Activated CD8-positive, alpha-beta T cell treated with anti-CD3 and anti-CD28 coated beads, Interleukin-2, amount 10 ng/mL, durations not matched to agents 7 days and 5 days (primary cell): Measurements from ENCODE around the gene MBLAC1. TPM values are rescaled to one million over a fixed set of nuclear protein-coding genes. Genes with fewer than 3 reads are reported as not detected.

Experiments
- ATAC-seq: fragments of 150-1000 bp; cut with Tn5 transposase; one replicate; pipeline ENCODE4 v1.10.0; 2021; ENCODE audit warnings: moderate library complexity
- CTCF ChIA-PET: fragments of 350-600 bp; sonication (Branson Sonifier 250); formaldehyde crosslinking; loops from one replicate; lab custom pipeline; 2021; ENCODE audit warnings: antibody characterized with exemption; lab: Charles Lee
- POLR2A ChIA-PET: fragments of 350-600 bp; sonication (Branson Sonifier 250); formaldehyde crosslinking; loops from one replicate; lab custom pipeline; 2021; ENCODE audit warnings: antibody characterized with exemption; lab: Charles Lee
- DNase-seq: peaks from one replicate; pipeline ENCODE4 v3.0.0-alpha.2; 2020
- H3K27ac Mint-ChIP-seq: one replicate; pipeline ENCODE4 v1.8.0; 2021; ENCODE audit warnings: mild to moderate bottlenecking, mixed read lengths
- H3K27me3 Mint-ChIP-seq: one replicate; pipeline ENCODE4 v1.8.0; 2021; ENCODE audit warnings: low read depth, mixed read lengths
- H3K36me3 Mint-ChIP-seq: one replicate; pipeline ENCODE4 v1.8.0; 2021; ENCODE audit warnings: low read depth, mixed read lengths
- H3K4me1 Mint-ChIP-seq: one replicate; pipeline ENCODE4 v1.8.0; 2021; ENCODE audit warnings: low read depth, mixed read lengths
- H3K4me3 Mint-ChIP-seq: one replicate; pipeline ENCODE4 v1.8.0; 2021; ENCODE audit warnings: mild to moderate bottlenecking, mixed read lengths
- H3K9me3 Mint-ChIP-seq: one replicate; pipeline ENCODE4 v1.8.0; 2022; ENCODE audit warnings: mixed read lengths; ENCODE audit not compliant: insufficient read depth
- total RNA-seq, 2 experiments: library from RNA; stranded (reverse); gene quantifications; one replicate each; pipeline ENCODE4 v1.2.3, GENCODE V29; 2021

Gene MBLAC1
- total RNA-seq, 2 experiments from 2014 or later = 4.3 to 5.7 TPM

GRCh38 chr7:100160067-100160466 lies 33.3 kb downstream of the MBLAC1 start:
- no peak for ATAC-seq
- H3K27me3 Mint-ChIP-seq = no peaks in the 10 kb centered on the region
- no peak overlapping the region for H3K27ac Mint-ChIP-seq
- DNase-seq = no peak
- peak overlapping the region; percentile 80 for H3K4me3 Mint-ChIP-seq
- peaks cover 26% of the 10 kb centered on the region for H3K36me3 Mint-ChIP-seq
- no peaks in the 10 kb centered on the region for H3K9me3 Mint-ChIP-seq
- CTCF ChIA-PET = interaction anchor here (0.8 to 1.9 kb wide), 3 partner anchors 8 to 57 kb away, joined by 3 to 9 read pairs (median 4); partner anchors contain the start of gene GAL3ST4
- POLR2A ChIA-PET = interaction anchor here (1.9 kb wide), 1 partner anchor 11 kb away, joined by 12 read pairs; the partner anchor contains the start of gene LAMTOR4
- H3K4me1 Mint-ChIP-seq = peaks cover 63% of the 10 kb centered on the region

GRCh38 chr7:100163006-100163531 lies 36.3 kb downstream of the MBLAC1 start:
- ChIA-PET POLR2A (interaction anchor here (1.0 kb wide), 1 partner anchor 32 kb away, joined by 4 read pairs; no protein-coding TSS in a partner anchor), CTCF (interaction anchor here (0.7 to 1.0 kb wide), 2 partner anchors 30 to 54 kb away, joined by 3 read pairs; no protein-coding TSS in a partner anchor)
- Mint-ChIP-seq H3K9me3 (no peaks in the 10 kb centered on the region), H3K27ac (peak overlapping the region; percentile 87), H3K36me3 (no peaks in the 10 kb centered on the region), H3K27me3 (no peaks in the 10 kb centered on the region), H3K4me3 (peak overlapping the region; percentile 35), H3K4me1 (peaks cover 65% of the 10 kb centered on the region)
- ATAC-seq (peak; percentile 27), DNase-seq (no peak)

GRCh38 chr7:100163871-100164270 lies 37.1 kb downstream of the MBLAC1 start:
- ATAC-seq (no peak), DNase-seq (no peak)
- ChIA-PET CTCF (interaction anchor here (0.7 to 1.3 kb wide), 3 partner anchors 8 to 53 kb away, joined by 3 read pairs; no protein-coding TSS in a partner anchor), POLR2A (no interaction called here)
- H3K27me3 Mint-ChIP-seq = peaks cover 4% of the 10 kb centered on the region
- peaks cover 70% of the 10 kb centered on the region for H3K4me1 Mint-ChIP-seq
- no peaks in the 10 kb centered on the region for H3K9me3 Mint-ChIP-seq
- H3K36me3 Mint-ChIP-seq = no peaks in the 10 kb centered on the region
- peak overlapping the region; percentile 13 for H3K4me3 Mint-ChIP-seq
- H3K27ac Mint-ChIP-seq = peak overlapping the region; percentile 87

- Mint-ChIP-seq H3K27ac (peak overlapping the region; percentile 72), H3K27me3 (peaks cover 11% of the 10 kb centered on the region), H3K4me3 (peak overlapping the region; percentile 69), H3K36me3 (no peaks in the 10 kb centered on the region), H3K9me3 (no peaks in the 10 kb centered on the region), H3K4me1 (peaks cover 85% of the 10 kb centered on the region)
- CTCF ChIA-PET = interaction anchor here (1.0 to 3.5 kb wide), 9 partner anchors 9 to 52 kb away, joined by 3 to 27 read pairs (median 9); partner anchors contain the start of genes GPC2, LAMTOR4, STAG3 and TRAPPC14
- DNase-seq = peak; percentile 66
- peak; percentile 45 for ATAC-seq
- POLR2A ChIA-PET = interaction anchor here (0.6 to 2.0 kb wide), 8 partner anchors 9 to 270 kb away, joined by 3 to 5 read pairs (median 4); no protein-coding TSS in a partner anchor
Observed at GRCh38 chr7:100166317-100166940, 39.7 kb downstream of the MBLAC1 start.

- ATAC-seq (no peak), DNase-seq (no peak)
- Mint-ChIP-seq H3K4me1 (peaks cover 83% of the 10 kb centered on the region), H3K36me3 (no peaks in the 10 kb centered on the region), H3K27me3 (peaks cover 14% of the 10 kb centered on the region), H3K9me3 (no peaks in the 10 kb centered on the region), H3K4me3 (peak overlapping the region; percentile 73), H3K27ac (peak overlapping the region; percentile 79)
- POLR2A ChIA-PET = interaction anchor here (0.6 to 2.0 kb wide), 10 partner anchors 8 to 269 kb away, joined by 3 to 6 read pairs (median 4); partner anchors contain the start of gene GPC2
- CTCF ChIA-PET = interaction anchor here (0.9 to 3.5 kb wide), 12 partner anchors 7 to 56 kb away, joined by 3 to 27 read pairs (median 6); partner anchors contain the start of genes GPC2, LAMTOR4, STAG3 and TRAPPC14
Observed at GRCh38 chr7:100166970-100167911, 40.5 kb downstream of the MBLAC1 start.

GRCh38 chr7:100167912-100168323 lies 41.2 kb downstream of the MBLAC1 start:
- DNase-seq (no peak), ATAC-seq (no peak)
- Mint-ChIP-seq H3K9me3 (no peaks in the 10 kb centered on the region), H3K4me1 (peaks cover 77% of the 10 kb centered on the region), H3K36me3 (no peaks in the 10 kb centered on the region), H3K27ac (peak overlapping the region; percentile 79), H3K4me3 (peak overlapping the region; percentile 73), H3K27me3 (peaks cover 14% of the 10 kb centered on the region)
- CTCF ChIA-PET = interaction anchor here (0.6 to 3.5 kb wide), 10 partner anchors 8 to 245 kb away, joined by 3 to 27 read pairs (median 6); partner anchors contain the start of genes GPC2, LAMTOR4, STAG3 and TRAPPC14
- POLR2A ChIA-PET = interaction anchor here (0.8 to 2.0 kb wide), 5 partner anchors 9 to 54 kb away, joined by 3 to 6 read pairs (median 5); partner anchors contain the start of gene GPC2

GRCh38 chr7:100169147-100169850 lies 42.5 kb downstream of the MBLAC1 start:
- Mint-ChIP-seq H3K27ac (peak overlapping the region; percentile 79), H3K4me1 (peaks cover 63% of the 10 kb centered on the region), H3K27me3 (peaks cover 18% of the 10 kb centered on the region), H3K36me3 (no peaks in the 10 kb centered on the region), H3K9me3 (no peaks in the 10 kb centered on the region), H3K4me3 (peak overlapping the region; percentile 73)
- POLR2A ChIA-PET = interaction anchor here (2.0 kb wide), 1 partner anchor 8 kb away, joined by 5 read pairs; the partner anchor contains the start of gene GPC2
- no peak for ATAC-seq
- CTCF ChIA-PET = interaction anchor here (0.6 to 1.5 kb wide), 3 partner anchors 9 to 21 kb away, joined by 3 to 5 read pairs (median 3); no protein-coding TSS in a partner anchor
- no peak for DNase-seq

- Mint-ChIP-seq H3K36me3 (peaks cover 3% of the 10 kb centered on the region), H3K9me3 (no peaks in the 10 kb centered on the region), H3K27me3 (peaks cover 22% of the 10 kb centered on the region), H3K4me1 (peaks cover 59% of the 10 kb centered on the region), H3K4me3 (peak overlapping the region; percentile 30), H3K27ac (peak overlapping the region; percentile 51)
- no peak for ATAC-seq
- DNase-seq = no peak
- POLR2A ChIA-PET = interaction anchor here (0.9 to 1.3 kb wide), 2 partner anchors 8 to 22 kb away, joined by 3 to 4 read pairs; partner anchors contain the start of gene LAMTOR4
- CTCF ChIA-PET = interaction anchor here (1.3 kb wide), 1 partner anchor 39 kb away, joined by 3 read pairs; no protein-coding TSS in a partner anchor
Observed at GRCh38 chr7:100170101-100170897, 43.5 kb downstream of the MBLAC1 start.

- Mint-ChIP-seq H3K4me1 (peaks cover 56% of the 10 kb centered on the region), H3K27me3 (peaks cover 27% of the 10 kb centered on the region), H3K27ac (no peak overlapping the region), H3K4me3 (peak overlapping the region; percentile 30), H3K9me3 (no peaks in the 10 kb centered on the region), H3K36me3 (peaks cover 3% of the 10 kb centered on the region)
- ATAC-seq = peak; percentile 65
- peak; percentile 51 for DNase-seq
- ChIA-PET POLR2A (interaction anchor here (0.9 to 1.4 kb wide), 3 partner anchors 9 to 22 kb away, joined by 3 to 6 read pairs (median 4); partner anchors contain the start of gene LAMTOR4), CTCF (interaction anchor here (0.8 to 1.3 kb wide), 5 partner anchors 37 to 236 kb away, joined by 3 read pairs; no protein-coding TSS in a partner anchor)
Observed at GRCh38 chr7:100171087-100171681, 44.4 kb downstream of the MBLAC1 start.
